ENCODE measurements around the gene DYRK4.

DNA sequence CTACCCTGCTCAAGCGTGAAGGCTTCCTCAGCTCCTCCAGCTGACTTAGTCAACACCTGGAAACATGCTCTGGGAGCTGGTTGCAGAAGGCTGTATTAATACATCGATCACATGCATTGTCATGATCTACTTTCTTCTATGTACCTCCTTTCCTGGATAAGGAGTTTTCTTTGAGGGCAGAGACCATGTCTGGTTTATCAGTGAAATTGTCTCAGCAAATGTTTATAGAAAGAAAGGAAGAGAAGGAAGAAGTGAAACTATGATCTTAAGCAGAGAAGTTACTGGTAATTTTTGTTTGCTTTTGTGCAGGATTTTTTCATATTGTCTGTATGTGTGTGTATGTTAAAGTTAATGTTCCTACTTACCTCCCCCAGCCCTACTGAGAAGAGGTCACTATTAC is 4.5 kb downstream of the DYRK4 start:
- no peak for TF ChIP-seq POLR2A (IDR thresholded peaks at IDR 0.05; ENCODE audit: low read depth, low read length)
- TF ChIP-seq, protein P1, sequence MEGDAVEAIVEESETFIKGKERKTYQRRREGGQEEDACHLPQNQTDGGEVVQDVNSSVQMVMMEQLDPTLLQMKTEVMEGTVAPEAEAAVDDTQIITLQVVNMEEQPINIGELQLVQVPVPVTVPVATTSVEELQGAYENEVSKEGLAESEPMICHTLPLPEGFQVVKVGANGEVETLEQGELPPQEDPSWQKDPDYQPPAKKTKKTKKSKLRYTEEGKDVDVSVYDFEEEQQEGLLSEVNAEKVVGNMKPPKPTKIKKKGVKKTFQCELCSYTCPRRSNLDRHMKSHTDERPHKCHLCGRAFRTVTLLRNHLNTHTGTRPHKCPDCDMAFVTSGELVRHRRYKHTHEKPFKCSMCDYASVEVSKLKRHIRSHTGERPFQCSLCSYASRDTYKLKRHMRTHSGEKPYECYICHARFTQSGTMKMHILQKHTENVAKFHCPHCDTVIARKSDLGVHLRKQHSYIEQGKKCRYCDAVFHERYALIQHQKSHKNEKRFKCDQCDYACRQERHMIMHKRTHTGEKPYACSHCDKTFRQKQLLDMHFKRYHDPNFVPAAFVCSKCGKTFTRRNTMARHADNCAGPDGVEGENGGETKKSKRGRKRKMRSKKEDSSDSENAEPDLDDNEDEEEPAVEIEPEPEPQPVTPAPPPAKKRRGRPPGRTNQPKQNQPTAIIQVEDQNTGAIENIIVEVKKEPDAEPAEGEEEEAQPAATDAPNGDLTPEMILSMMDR (conservative IDR thresholded peaks at IDR 0.05; ENCODE audit: low read depth, low read length): no peak

Measured in IMR-90 (cell line).